ENCODE measurements around the gene BANP. TPM values are rescaled to one million over a fixed set of nuclear protein-coding genes. Genes with fewer than 3 reads are reported as not detected.

BANP gene
- total RNA-seq, 1 experiment from 2014 or later: 24.2 TPM

- Histone ChIP-seq H3K9ac (ENCODE audit: low read length) (no peak overlapping the region), H3K9me2 (replicated peaks; ENCODE audit: low read length) (no peaks in the 10 kb centered on the region), H3K4me1 (ENCODE audit: insufficient read depth, low read length) (no peaks in the 10 kb centered on the region), H3K79me2 (ENCODE audit: low read length) (no peaks in the 10 kb centered on the region), H3K4me2 (ENCODE audit: low read length) (no peak overlapping the region), H3K4me3 (ENCODE audit: low read length) (no peak overlapping the region), H2AFZ (ENCODE audit: low read length) (no peak overlapping the region), H3K27me3 (ENCODE audit: low read length) (no peaks in the 10 kb centered on the region), H4K20me1 (ENCODE audit: low read length) (no peaks in the 10 kb centered on the region), H3F3A (ENCODE audit: low read length, unreplicated experiment) (no peaks in the 10 kb centered on the region), H3K9me3 (ENCODE audit: low read length) (no peaks in the 10 kb centered on the region), H3K36me3 (ENCODE audit: low read depth, low read length) (no peaks in the 10 kb centered on the region), H3K27ac (ENCODE audit: low read length) (no peak overlapping the region)
- ATAC-seq (no peak), DNase-seq (no peak)
- ChIA-PET CTCF (no interaction called here), POLR2A (ENCODE audit: unreplicated experiment) (no interaction called here)
- no TSS peak for BruUV-seq (replicated peaks)
- intact Hi-C loops (cut with micrococcal nuclease): no loop called here
- TF ChIP-seq EZH2 (IDR thresholded peaks at IDR 0.05; ENCODE audit: low read length, unreplicated experiment) (no peak), CTCF (conservative IDR thresholded peaks at IDR 0.05; ENCODE audit: low read depth, low read length) (no peak), EZH2phosphoT487 (IDR thresholded peaks at IDR 0.05; ENCODE audit: borderline replicate concordance, low read length) (no peak)
Measured at GRCh38 chr16:87918866-87919680, 32.2 kb upstream of the BANP start.

GRCh38 chr16:87919681-87919994, 31.6 kb upstream of the BANP start:
- H2AFZ ChIP-seq (ENCODE audit: low read length): no peak overlapping the region
- H3K79me2 ChIP-seq (ENCODE audit: low read length): no peaks in the 10 kb centered on the region
- no peaks in the 10 kb centered on the region for H3F3A ChIP-seq (ENCODE audit: low read length, unreplicated experiment)
- ChIA-PET CTCF (no interaction called here), POLR2A (ENCODE audit: unreplicated experiment) (no interaction called here)
- intact Hi-C loops (cut with micrococcal nuclease): no loop called here
- TF ChIP-seq EZH2 (IDR thresholded peaks at IDR 0.05; ENCODE audit: low read length, unreplicated experiment): no peak
- no peak for TF ChIP-seq CTCF (conservative IDR thresholded peaks at IDR 0.05; ENCODE audit: low read depth, low read length)
- TF ChIP-seq EZH2phosphoT487 (IDR thresholded peaks at IDR 0.05; ENCODE audit: borderline replicate concordance, low read length): no peak
- no peak for DNase-seq
- no peaks in the 10 kb centered on the region for H4K20me1 ChIP-seq (ENCODE audit: low read length)
- no peak for ATAC-seq
- H3K9me2 ChIP-seq (replicated peaks; ENCODE audit: low read length): no peaks in the 10 kb centered on the region
- no TSS peak for BruUV-seq (replicated peaks)
- H3K27ac ChIP-seq (ENCODE audit: low read length): no peak overlapping the region
- H3K4me1 ChIP-seq (ENCODE audit: insufficient read depth, low read length): no peaks in the 10 kb centered on the region
- no peak overlapping the region for H3K4me3 ChIP-seq (ENCODE audit: low read length)
- no peaks in the 10 kb centered on the region for H3K9me3 ChIP-seq (ENCODE audit: low read length)
- H3K4me2 ChIP-seq (ENCODE audit: low read length): no peak overlapping the region
- H3K36me3 ChIP-seq (ENCODE audit: low read depth, low read length): no peaks in the 10 kb centered on the region
- H3K9ac ChIP-seq (ENCODE audit: low read length): no peak overlapping the region
- no peaks in the 10 kb centered on the region for H3K27me3 ChIP-seq (ENCODE audit: low read length)

GRCh38 chr16:87921236-87921773, 29.9 kb upstream of the BANP start:
- intact Hi-C loops (cut with micrococcal nuclease): no loop called here
- no peaks in the 10 kb centered on the region for H3K9me3 ChIP-seq (ENCODE audit: low read length)
- H3K27me3 ChIP-seq (ENCODE audit: low read length): no peaks in the 10 kb centered on the region
- no peaks in the 10 kb centered on the region for H3K36me3 ChIP-seq (ENCODE audit: low read depth, low read length)
- no peaks in the 10 kb centered on the region for H3K79me2 ChIP-seq (ENCODE audit: low read length)
- no peak overlapping the region for H3K4me2 ChIP-seq (ENCODE audit: low read length)
- no TSS peak for BruUV-seq (replicated peaks)
- no peaks in the 10 kb centered on the region for H3F3A ChIP-seq (ENCODE audit: low read length, unreplicated experiment)
- no peaks in the 10 kb centered on the region for H3K9me2 ChIP-seq (replicated peaks; ENCODE audit: low read length)
- DNase-seq: no peak
- H3K4me1 ChIP-seq (ENCODE audit: insufficient read depth, low read length): no peaks in the 10 kb centered on the region
- no peaks in the 10 kb centered on the region for H4K20me1 ChIP-seq (ENCODE audit: low read length)
- H3K4me3 ChIP-seq (ENCODE audit: low read length): no peak overlapping the region
- no peak overlapping the region for H3K9ac ChIP-seq (ENCODE audit: low read length)
- CTCF ChIA-PET: no interaction called here
- no peak overlapping the region for H2AFZ ChIP-seq (ENCODE audit: low read length)
- POLR2A ChIA-PET (ENCODE audit: unreplicated experiment): no interaction called here
- TF ChIP-seq EZH2 (IDR thresholded peaks at IDR 0.05; ENCODE audit: low read length, unreplicated experiment) (no peak), CTCF (conservative IDR thresholded peaks at IDR 0.05; ENCODE audit: low read depth, low read length) (no peak), EZH2phosphoT487 (IDR thresholded peaks at IDR 0.05; ENCODE audit: borderline replicate concordance, low read length) (no peak)
- ATAC-seq: no peak
- no peak overlapping the region for H3K27ac ChIP-seq (ENCODE audit: low read length)

Measured in PC-3 (cell line).